Measurements from ENCODE around the gene AQP1.

DNA sequence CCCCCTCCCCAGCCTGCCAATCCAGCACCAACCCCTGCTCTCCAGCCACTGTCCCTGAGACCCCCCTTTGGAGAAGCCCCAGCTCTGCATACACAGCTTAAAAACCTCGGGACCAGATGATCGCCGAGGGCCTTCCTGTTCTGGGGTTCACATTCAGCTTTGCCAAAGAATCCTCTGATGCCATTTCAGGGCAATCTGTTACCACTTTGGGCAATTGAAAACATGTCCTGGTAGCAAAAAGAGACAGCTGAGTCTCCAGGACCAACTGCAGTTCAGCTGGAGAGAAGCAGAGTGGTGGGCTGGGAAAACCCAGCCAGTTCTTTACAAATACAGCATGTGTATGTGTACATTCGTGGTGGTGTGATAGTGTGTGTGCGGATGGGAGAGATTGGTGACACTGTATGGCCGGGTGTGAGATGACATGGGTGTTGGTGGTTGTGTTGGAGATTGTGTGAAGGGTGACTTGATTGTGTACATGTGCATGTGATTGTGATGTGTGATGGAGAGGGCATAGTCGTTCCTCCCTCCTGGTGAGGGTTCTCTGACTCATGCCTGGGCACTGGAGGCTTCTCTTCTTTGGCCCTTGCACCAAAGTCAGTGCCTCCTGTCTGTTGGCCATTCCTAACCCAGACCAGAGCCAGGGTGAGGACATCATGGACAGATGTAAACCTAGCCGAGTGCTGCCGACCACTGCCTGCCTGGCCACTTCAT, 48.5 kb upstream of the AQP1 start:
- TF ChIP-seq, protein P1, sequence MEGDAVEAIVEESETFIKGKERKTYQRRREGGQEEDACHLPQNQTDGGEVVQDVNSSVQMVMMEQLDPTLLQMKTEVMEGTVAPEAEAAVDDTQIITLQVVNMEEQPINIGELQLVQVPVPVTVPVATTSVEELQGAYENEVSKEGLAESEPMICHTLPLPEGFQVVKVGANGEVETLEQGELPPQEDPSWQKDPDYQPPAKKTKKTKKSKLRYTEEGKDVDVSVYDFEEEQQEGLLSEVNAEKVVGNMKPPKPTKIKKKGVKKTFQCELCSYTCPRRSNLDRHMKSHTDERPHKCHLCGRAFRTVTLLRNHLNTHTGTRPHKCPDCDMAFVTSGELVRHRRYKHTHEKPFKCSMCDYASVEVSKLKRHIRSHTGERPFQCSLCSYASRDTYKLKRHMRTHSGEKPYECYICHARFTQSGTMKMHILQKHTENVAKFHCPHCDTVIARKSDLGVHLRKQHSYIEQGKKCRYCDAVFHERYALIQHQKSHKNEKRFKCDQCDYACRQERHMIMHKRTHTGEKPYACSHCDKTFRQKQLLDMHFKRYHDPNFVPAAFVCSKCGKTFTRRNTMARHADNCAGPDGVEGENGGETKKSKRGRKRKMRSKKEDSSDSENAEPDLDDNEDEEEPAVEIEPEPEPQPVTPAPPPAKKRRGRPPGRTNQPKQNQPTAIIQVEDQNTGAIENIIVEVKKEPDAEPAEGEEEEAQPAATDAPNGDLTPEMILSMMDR (conservative IDR thresholded peaks at IDR 0.05) = no peak
- TF ChIP-seq ZFX (IDR thresholded peaks at IDR 0.05) = no peak

All from C4-2B (cell line).